Stimulated activated CD8-positive, alpha-beta memory T cell treated with anti-CD3 and anti-CD28 coated beads, Interleukin-4, amount 100 ng/mL, for 48 hours (primary cell): ENCODE measurements around the gene LRMDA.

Experiments used
- DNase-seq: peaks from one replicate; pipeline ENCODE4 v3.0.0-alpha.2; 2020

The LRMDA gene

DNA sequence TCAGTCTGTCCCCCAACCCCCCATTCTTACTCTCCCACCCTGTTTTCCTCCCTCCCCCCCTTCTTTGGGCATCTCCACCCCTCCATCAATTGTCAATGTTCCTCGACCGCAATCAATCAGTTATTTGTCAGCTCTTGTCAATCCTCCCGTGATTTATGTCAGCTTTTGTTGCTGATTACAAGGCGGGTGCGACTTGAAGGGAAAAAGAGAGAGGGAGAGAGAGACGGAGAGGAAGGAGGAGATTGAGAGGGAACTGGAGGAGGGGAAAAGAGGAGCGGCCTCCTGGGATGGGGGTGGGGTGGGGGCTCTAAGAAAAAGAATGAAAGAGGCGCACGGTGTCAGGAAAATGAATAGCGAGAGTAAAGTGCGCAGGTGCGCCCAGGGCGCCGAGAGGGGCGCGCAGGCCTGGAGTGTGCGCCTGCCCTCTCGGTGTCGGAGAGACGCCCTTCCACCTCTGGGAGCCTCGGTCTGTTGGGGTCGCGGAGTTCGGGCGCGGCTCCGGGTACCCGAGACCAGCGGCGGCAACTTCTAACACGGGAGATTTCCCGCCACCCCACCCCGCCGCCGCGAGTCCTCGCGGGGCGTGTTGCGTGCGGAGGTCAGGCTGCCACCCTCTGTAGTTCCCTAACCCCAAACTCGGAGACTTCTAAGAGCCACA, 28.8 kb upstream of the LRMDA start:
- peak; percentile 29 for DNase-seq

DNA sequence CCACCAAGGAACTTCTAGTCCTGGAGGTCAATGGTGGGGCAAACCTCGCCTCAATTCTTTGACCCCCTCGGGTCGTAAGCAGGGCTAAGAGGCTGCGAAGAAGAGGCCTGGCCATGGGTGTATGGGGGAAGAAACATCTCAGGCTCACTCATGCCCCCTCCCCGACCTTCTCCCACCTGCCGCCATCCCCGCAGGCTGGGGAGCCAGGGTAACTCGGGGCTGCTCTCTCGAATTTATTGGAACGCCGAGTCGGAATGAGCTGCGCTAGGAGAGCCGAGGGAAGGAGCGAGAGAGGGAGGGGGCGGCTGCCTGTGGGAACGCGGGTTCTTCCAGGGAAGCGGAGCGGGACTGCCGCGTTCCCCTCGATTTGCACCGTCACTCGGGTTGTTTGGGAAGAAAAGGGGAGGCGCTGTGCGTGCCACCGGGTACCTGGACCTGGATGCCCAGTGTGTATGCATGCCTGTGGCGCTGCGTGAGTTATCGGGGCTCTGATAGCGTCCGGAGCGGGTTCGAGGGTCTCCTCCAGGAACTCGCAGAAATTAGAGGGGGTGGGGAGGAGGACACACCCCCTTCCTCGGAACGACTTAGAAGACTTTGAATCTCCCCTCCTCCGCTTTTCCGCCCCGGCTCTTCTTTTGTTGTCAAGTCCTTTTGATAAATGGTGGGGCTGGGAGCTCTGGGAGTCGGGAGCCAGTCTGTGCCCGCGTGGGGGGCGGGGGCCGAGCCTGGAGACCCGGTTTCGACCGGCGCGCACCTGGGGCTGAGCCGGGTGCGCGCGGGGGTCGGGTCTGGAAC, 28.1 kb upstream of the LRMDA start:
- no peak for DNase-seq

DNA sequence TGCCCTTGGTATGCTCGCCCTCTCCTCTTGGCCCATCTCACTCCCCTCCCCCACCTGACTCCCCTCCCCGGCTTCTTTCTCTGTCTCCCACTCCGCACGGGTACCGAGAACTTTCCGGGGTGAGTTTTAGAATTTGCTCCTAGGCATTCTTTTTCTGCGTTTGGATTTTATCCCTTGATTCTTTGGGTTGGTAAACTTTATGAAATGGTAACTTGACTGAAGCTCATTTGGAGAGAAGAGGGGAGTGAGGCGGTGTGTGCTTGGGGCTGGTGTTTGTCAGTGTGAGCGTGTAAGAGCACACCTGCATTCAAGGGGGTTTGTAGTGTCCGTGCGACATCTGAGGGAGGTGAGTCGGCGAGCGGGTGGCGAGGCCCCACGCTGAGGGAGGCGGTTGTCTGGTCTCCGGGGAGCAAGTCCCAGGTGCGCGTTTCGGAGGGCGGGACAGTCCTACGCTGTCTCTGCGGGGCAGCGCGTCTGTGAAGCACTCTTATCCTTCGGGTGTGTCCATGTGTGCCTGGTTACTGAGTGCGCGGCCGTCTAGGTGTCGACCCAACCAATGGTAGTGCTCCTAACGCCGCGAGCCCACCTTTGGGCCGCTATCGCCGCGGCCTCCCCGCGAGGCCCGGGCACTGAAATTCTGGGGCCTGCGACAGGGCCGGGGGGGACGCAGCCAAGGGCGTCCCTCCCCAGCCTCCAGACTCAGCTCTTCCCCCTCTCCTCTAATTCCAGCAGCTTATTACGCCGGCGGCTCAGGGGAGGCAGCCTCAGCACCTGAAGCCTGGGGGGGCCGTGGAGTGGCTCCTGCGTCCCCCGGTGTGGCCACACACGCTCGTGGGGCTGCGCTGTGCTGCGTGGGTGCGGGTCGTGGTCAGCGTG, 27.2 kb upstream of the LRMDA start:
- DNase-seq: no peak

DNA sequence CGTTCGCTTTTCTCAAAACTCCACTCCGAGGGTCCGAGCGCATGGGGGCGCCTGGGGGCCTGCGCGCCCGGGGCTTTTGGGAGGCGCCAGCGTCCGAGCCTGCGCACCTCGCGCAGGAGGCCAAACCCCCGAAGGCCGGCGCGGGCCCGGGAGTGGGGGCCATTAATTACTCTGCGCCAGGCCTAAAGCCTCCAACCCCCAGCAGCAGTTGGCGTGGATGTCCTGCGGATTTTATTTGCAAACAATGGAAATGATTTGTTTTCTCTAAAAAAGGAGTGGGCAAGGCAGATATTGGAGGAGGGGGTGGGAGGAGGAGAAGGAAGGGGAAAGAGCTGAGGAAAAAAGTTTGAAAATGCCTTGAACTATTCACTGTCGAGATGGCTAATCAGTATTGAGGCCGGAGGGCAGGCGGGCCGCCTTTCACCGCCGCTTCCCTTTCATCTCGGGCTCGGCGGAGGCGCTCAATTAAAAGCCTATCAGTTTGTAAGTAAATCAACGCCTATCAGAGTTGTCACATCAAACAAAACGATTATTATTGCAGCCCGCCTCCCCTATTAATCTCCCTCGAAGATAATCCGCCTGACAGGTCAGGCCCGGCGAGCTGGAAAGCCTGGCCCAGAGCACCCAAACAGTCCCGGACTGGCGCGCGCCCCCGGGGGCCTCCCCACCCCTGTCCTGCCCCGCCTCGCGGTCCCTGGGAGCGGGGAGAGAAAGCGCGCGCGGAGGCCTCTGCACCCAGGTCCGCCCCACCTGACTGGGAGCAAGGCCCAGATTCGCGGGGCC, 26.4 kb upstream of the LRMDA start:
- no peak for DNase-seq

DNA sequence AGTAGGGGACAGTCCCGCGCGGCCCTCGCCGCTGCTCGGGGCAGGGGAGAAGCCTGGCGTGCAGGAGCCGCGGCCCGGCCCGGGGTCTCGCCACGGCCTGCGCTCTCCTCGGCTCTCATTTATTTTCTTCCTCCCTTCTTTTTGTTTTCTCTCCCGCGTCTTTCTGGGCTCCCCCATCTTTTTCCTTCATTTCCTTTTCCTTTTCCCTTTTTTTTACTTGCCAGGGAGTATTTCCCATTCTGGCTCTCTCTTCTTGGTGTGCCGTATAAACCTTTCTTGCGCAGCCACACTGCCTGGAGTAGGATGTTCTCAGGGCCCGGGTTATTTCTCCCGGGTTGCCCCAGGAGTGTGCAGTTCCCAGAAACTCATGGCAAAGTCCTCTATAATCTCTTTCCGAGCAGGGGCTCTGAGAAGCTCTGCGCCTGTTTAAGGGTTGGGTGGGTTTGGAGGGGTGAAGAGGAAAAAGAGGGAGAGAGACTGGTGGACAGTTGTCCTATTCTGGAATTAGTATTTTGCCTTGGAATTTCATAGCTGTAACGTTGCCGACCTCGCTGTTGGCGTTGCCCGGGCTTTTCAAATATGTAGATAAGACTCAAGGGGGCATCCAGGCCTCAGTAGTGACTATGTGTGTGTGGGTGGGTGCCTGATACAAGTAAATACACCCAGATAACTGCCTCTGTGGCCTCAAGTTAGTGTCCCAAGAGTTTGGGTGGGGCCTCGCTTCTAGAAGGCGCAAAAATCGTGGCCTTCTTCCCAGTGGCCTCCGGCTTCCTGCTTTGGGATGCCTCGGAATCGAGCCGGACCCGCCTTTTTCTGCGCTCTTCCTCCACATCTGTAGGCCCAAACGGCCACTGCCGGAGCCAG, 25.6 kb upstream of the LRMDA start:
- DNase-seq: no peak

DNA sequence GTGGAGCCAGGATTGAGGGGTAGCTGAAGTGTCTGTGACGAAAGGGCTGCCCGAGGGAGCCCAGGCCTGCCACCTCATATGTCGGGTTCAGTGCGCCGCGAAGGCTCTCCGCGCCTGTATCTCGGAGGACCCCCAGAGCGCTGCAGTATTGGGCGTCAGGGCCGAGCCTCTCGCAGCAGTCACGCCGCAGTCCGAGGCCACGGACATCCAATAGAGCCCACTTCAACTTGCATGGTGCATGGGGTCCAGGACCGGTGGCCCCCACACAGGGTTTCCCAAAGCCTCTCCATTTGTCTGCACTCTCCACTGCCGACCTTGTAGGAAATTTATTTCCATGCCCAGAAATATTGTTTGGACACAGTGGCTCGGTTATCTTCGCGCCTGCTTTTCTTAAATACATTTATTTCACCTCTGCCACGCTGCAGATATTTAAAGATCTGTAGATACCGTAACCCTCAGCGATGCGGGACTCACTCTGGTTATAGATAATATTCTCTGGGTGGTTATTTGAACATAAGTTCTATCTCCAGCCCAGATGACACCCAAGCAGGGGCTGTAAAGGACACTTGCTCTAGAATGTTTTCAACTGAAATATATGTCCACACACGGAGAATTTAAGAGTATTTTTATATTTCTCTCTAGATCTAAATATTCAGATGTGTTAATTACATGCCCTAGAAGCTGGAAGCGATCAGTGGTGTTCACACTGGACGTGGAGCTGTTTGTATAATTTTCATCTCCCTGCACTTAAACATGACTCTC, 24.8 kb upstream of the LRMDA start:
- no peak for DNase-seq

DNA sequence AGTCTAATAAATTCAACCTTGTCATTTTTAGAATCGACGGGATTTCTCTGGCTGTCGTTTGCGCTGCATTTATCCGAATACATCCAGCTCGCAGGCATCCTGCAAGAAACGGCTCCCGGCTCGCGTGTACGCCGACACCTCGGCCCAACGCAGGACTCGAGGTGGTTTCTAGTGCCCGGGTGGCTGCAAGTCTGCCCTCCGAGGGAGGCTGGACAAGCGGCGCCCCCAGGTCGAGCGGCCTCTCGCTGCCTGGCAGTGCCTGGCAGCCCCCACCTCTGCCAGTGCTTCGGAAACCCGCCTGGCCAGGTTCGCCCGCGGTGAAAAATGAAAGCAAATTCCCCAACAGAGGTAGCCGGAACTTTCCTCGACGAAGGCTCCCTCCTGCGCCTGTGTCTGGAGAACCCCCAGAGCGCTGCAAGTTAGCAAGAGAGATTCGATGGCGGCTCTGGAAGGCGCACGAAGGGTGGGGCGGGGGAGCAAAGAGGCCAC, 24.2 kb upstream of the LRMDA start:
- no peak for DNase-seq

DNA sequence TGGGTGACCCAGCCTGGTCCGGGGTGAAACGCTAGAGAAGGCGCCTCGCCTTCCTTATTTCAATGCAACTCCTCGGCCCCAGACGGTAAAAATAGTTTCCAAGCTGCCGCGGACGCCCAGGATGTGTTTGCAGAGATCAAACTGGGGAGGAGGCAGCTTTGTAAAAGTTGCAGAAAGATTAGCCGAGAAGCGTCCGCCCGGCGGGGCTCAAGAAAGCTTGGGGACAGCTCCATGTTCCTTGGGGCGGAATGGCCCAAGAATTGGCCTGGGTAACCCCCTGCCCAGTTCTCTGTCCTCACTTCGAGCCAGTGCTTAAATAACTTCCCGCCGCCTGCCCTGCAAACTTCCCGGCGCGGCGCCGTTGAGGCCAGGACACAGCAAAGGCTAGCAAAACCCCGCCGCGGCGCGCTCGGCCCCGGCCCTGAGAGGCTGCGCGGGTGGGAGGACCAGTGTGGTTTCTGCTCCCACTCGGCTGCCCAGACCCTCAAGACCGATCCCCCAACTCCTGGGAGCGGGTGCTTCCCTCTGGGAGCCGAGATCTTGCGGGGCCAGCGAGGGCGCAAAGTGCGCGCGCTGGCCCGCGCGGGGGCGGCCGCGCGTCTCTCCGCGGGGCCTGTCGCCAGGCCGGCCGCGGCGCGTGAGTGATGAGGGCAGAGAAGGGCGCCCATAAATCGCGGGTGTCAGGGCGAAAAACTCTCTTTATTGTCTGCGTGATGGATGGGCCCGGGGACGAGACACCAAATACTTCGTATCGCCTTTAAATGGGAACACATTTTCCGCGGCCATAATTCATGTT, 23.5 kb upstream of the LRMDA start:
- DNase-seq: no peak

DNA sequence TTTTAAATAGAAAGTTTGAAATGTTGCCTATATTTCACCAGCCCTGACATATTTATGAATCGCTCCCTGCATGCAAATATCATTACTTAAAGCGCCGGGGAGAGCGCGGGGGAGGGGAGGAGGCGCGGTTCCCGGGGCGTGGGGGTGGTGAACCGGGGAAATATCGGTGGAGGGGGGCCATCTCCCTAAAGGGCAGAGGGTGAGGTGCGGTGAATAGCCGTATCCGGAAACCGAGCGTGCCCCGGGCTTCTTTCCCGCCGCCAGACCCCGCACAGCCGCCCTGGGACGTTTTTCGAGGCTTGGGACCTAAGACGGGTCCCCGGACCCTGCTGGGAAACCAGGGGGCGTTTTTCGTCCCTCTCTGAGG, 22.9 kb upstream of the LRMDA start:
- DNase-seq: no peak

DNA sequence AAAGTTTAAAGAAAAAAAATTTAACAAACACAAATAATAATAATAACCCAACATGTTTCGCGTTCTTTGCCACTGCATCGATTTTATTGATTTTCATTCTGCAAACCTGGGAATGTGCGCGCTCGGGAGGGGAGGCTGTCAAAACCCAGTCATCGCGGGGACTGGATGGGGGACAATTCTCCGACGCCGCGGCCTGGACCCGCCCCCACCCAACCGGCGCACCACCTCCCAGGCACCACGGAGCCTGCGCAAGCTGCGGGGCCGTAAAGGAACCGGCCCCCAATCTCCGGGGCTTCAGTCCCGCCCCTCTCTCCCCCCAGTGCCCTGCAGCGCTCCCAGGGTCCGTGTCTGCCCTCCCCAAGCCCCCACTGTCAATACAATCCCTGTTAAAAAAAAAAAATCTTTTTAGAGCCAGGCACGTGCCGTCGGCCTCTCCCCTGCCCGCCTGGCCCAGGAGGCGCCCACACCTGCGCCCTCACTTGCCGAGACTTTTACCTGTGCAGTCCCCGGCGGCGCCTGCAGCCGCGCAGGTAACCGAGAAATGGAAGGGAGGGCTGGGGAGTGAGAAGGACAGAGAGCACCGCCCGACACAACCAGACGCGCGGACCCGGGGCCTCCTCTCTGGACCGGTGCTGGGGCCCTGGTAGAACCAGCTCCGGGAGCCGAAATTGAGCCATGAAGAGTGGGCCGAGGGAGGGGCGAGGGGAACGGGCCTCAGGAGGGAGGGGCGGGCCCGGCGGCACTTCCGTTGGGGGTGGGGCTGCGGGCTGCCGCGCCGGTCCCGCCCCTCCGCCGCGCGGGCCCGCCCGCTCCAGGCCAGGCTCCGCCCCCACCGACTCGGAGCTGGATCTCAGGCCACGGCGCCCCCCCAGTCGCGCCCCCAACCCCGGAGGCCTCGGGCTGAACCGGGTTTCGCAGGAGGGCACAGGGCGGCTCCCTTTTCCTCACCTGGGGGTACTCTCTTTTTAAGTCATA, 22.2 kb upstream of the LRMDA start:
- DNase-seq: peak; percentile 57

DNA sequence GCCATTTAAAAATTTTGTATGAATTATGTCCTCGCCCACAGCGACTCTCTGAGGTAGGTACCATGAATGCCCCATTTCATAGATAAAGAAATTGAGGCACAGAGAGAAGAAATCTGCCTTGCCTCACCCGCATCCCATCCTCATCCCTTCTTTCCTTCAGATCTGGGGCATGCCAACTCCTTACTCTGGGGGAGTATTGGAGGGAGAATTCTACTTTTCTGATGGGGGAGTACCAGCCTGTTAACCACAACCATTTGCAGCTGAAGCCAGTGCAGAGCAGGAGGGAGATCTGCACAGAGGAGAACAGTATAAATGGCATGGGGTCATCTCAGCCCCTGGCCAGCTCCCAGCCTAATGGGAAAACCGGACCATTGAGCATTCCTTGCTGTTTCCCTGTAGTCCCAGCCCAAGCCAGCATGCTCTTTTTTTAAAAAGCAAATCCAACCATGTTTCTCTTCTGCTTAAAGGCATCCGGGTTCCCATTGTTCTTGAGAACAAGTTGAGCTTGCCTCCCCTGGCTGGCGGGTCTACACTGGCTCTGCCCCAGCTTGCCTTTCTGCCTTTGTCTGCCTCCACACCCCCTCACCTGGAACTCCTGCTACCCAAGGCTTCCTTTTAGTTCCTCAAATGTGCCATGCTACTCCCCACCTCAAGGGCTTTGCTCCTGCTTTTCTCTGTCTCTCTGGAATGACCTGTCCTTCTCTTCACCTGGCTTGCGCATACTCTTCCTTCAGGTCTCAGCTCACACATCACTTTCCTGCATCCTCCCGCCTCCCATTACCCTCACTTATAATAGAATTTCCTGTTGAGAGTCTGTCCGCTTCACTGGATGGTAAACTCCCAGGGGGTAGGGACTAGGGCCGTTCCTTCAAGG, 21.1 kb upstream of the LRMDA start:
- no peak for DNase-seq

DNA sequence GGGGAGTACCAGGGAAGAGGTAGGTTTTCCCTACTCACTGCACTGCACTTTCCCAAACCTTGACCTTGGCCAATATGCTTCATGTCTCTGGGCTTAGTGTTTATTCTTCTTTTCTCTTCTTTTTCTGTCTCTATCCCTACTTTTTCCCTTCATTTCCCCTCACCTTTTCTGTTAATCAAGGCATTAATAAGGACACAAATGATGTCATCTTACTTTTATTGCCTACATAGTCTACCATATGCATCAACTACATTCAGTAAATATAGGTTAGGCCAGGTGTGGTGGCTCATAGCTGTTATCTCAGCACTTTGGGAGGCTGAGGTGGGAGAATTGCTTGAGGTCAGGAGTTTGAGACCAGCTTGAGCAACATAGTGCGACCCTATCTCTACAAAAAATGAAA, 16.9 kb upstream of the LRMDA start:
- DNase-seq: no peak

DNA sequence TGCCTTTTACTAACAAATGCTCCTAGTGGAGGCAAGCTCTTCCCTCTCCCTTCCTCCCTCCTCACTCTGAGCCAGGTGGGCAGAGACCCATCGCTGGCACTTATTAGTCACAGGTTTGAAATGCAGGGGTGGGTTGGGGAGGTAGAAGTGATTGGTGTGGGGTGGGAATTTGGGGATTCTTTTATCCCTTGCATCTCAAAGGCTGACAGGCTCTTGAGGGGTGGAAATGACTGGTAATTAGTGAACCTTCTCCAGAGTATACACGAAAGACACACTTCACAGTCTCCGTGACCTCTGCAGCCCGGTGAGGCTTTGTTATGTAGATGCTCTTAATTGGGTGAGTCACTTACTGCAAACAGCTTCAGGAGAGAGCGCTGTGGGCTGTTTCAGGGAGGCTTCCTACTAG, 13.9 kb upstream of the LRMDA start:
- DNase-seq: no peak

DNA sequence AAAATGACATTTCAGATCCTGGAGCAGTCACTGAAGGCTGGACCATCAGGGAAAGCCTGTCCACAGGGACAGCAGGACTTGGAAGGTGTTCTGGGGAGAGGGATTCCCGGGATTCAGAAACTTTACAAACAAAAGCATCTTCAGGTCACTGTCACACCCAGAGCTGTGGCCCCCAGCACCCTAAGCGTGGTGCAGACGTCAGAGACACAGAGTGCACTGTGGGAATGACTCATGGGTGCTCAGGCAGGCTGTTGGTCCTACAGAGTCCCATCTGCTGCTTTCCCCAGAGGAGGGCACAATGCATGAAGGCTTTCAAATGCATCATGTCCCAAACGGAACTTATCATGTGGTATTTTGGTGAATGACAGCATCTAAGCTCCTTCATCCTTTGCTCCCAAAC, 13.1 kb upstream of the LRMDA start:
- no peak for DNase-seq

DNA sequence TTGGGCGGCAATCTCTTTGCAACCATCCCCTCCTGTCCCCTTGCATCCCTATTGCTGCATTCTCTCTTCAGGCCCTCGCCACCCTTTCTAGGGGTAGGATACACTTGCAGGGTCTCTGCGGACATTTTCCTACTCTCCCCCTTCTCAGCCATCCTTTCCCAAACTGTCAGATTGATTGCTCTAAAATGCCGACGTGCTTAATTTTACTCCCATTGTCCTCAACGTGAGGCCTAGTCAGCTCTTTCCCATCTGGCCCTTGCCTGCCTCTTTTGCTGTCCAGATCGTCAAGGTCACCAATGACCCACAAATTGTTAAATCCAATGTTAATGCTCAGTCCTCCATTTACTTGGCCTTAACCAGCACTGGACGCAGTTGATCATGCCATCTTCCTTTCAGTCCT, 12.7 kb upstream of the LRMDA start:
- DNase-seq: no peak

DNA sequence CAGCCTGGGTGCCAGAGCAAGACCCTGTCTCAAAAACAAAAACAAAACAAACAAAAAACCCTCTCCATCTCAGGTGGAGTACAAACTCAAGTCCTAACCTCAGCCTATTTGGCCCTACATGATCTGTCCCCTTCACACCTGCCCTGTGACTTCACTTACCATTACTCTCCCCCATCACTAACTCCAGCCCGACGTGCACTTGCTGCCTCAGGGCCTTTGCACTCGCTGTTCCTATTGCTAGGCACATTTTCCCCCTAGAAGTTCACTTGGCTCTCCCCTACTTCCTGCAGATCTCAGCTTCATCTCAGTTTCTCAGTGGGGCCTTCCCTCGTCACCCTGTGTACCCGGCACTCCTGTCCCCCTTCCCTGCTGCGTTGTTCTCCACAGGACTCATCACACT, 8.5 kb upstream of the LRMDA start:
- no peak for DNase-seq

DNA sequence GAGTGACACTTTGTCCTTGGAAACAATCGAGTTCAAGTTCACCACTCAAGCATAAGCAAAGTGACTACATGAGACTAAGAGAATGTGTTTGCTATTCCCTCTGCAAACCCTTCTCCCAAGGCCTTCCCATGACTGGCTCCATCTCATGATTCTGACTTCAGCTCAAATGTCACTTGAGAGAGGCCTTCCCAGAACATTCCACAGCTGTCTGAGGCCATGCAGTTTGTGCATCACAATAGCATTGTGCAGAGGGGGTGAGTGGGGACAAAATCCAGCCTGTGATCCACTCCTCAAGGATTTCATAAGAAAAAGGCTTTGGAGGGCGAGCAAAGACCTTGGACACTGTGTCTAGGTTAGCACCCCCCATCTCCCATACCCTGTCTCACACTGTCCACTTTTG, 6.9 kb upstream of the LRMDA start:
- DNase-seq: no peak
